GM18867 (cell line): Measurements from ENCODE around the gene BTNL9.
A peak's percentile ranks its signal among the peaks of the same experiment; 100 is the strongest.
"Not testable (repeated sequence)": the region's sequence is repeated elsewhere in the genome, so short reads cannot be mapped to it uniquely, and the experiment has no call there.

Experiments used
- ATAC-seq: cut with Tn5 transposase; IDR thresholded peaks from one replicate; pipeline ENCODE4 v1.9.1; 2021; ENCODE audit warnings: mild to moderate bottlenecking, moderate library complexity; ENCODE audit not compliant: unreplicated experiment

BTNL9 gene

GRCh38 chr5:181097383-181097753, 57.3 kb downstream of the BTNL9 start:
- not testable (repeated sequence) for ATAC-seq

GRCh38 chr5:181097759-181098491, 57.9 kb downstream of the BTNL9 start:
- not testable (repeated sequence) for ATAC-seq

GRCh38 chr5:181098762-181099601, 58.9 kb downstream of the BTNL9 start:
- no peak for ATAC-seq

GRCh38 chr5:181099602-181100086, 59.6 kb downstream of the BTNL9 start:
- ATAC-seq: no peak

- ATAC-seq: no peak
Observed at GRCh38 chr5:181100121-181100875, 60.2 kb downstream of the BTNL9 start.

- ATAC-seq: not testable (repeated sequence)
Observed at GRCh38 chr5:181101030-181101641, 61.1 kb downstream of the BTNL9 start.

GRCh38 chr5:181101930-181102674, 62.0 kb downstream of the BTNL9 start:
- not testable (repeated sequence) for ATAC-seq

GRCh38 chr5:181104259-181104568, 64.1 kb downstream of the BTNL9 start:
- not testable (repeated sequence) for ATAC-seq

GRCh38 chr5:181104606-181105390, 64.7 kb downstream of the BTNL9 start:
- ATAC-seq: peak; percentile 41

GRCh38 chr5:181105391-181106025, 65.4 kb downstream of the BTNL9 start:
- no peak for ATAC-seq

GRCh38 chr5:181107699-181108098, 67.6 kb downstream of the BTNL9 start:
- ATAC-seq: no peak

- no peak for ATAC-seq
Observed at GRCh38 chr5:181108578-181109165, 68.6 kb downstream of the BTNL9 start.

- ATAC-seq: no peak
Observed at GRCh38 chr5:181109489-181110013, 69.5 kb downstream of the BTNL9 start.

GRCh38 chr5:181111010-181111409, 70.9 kb downstream of the BTNL9 start:
- no peak for ATAC-seq
